CD4-positive, alpha-beta T cell treated with Interleukin-15 for 1 hour (primary cell): ENCODE data around the gene CUX1.
"Not testable (repeated sequence)": the region's sequence is repeated elsewhere in the genome, so short reads cannot be mapped to it uniquely, and the experiment has no call there.

Experiments
- DNase-seq: peaks from one replicate; pipeline ENCODE4 v3.0.0-alpha.2; 2020

CUX1 gene

GRCh38 chr7:101854084-101854865, 36.8 kb downstream of the CUX1 start:
- DNase-seq, result no peak

- DNase-seq, result peak; percentile 91
Observed at GRCh38 chr7:101856473-101857357, 39.3 kb downstream of the CUX1 start.

- no peak for DNase-seq
Observed at GRCh38 chr7:101857358-101857811, 40.0 kb downstream of the CUX1 start.

GRCh38 chr7:101858437-101859385, 41.3 kb downstream of the CUX1 start:
- no peak for DNase-seq

GRCh38 chr7:101859411-101860106, 42.1 kb downstream of the CUX1 start:
- no peak for DNase-seq

- no peak for DNase-seq
Observed at GRCh38 chr7:101860316-101861217, 43.1 kb downstream of the CUX1 start.

GRCh38 chr7:101861218-101861775, 43.9 kb downstream of the CUX1 start:
- no peak for DNase-seq

- DNase-seq, result no peak
Observed at GRCh38 chr7:101862280-101863220, 45.1 kb downstream of the CUX1 start.

DNA sequence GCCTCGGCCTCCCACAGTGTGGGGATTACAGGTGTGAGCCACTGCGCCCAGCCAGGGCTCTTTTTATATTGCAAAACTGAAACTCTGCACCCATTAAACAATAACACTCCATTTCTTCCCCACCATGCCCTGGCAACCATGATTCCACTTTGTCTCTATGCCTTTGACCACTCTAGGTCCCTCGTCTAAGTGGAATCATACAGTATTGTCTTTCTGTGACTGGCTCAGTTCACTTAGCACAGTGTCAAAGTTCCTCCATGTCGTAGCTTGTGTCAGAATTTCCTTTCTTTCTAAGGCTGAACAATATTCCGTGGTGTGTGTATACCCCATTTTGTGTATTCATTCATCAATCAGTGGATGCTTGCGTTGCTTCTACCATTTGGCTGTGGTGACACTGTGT, 46.2 kb downstream of the CUX1 start:
- no peak for DNase-seq

- DNase-seq, result no peak
Observed at GRCh38 chr7:101864039-101864438, 46.6 kb downstream of the CUX1 start.

- DNase-seq, result no peak
Observed at GRCh38 chr7:101865031-101865430, 47.6 kb downstream of the CUX1 start.

GRCh38 chr7:101865455-101865854, 48.0 kb downstream of the CUX1 start:
- no peak for DNase-seq

DNA sequence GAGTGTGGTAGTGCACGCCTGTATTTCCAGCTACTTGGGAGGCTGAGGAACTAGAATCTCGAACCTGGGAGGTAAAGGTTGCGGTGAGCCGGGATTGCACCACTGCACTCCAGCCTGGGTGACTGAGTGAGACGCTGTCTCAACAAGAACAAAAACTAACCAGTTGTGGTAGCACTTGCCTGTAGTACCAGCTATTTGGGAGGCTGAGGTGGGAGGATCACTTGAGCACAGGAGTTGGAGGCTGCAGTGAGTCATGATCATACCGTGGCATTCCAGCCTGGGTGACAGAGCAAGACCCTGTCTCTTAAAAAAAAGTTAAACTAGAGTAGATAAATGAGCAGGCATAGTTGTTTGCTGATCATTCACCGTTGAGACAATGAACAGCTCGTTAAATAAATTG, 48.9 kb downstream of the CUX1 start:
- DNase-seq, result no peak

DNA sequence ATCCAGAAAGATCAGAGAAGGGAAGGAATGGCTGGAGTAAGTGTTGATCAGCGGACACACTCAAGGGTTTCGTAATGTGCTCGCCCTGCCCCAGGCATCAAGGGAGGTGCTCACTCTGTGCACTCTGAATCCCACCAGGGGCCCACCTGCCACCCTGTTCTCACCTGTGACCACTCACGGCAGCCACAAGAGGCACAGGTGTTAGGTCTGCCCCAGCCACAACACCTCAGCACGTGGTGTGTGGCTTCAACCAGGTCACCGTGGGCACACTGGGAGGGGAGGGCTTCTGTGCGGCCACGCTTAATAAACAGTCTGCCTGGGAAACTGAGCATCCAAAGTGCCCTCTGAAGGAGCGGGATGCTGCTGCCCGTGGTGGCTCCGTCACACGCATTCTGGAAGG, 49.8 kb downstream of the CUX1 start:
- DNase-seq, result no peak

- not testable (repeated sequence) for DNase-seq
Observed at GRCh38 chr7:101867681-101868080, 50.3 kb downstream of the CUX1 start.

DNA sequence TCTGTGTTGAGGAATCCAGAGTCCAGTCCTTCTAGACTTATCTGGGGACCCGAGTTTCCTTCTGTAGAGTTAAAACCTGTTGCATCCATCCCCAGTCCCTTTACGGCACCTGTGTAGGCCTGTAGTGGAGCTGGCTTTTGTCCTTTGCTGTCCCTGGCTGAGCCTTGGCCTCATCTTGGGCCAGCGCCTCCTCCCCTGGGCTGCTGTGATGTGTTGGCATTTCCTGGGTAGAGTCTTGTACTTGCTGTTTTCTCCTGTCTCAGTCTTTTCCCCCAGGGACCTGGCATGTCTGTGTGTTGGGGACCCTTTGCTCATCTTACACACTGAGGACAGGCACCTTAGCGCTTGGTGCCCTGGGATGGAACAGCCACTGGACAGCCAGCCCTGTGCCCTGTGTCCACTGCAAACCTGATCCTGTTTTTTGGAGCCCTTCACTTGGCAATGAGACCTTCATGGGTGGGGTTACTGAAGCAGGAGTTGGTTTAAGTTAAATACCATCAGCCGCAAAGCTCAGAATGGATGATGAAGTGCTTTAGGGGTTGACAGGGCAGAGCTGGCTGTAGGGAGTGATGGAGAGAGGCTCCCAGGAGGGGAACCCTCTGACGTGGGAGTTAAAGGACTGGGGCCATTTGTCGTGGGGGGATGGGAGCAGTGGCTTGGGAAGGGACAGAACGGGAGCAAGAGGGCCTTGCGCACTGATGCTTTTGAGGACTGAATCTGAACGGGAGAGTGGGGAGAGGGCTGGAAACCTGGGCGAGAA, 50.9 kb downstream of the CUX1 start:
- no peak for DNase-seq

- no peak for DNase-seq
Observed at GRCh38 chr7:101869026-101869900, 51.8 kb downstream of the CUX1 start.

GRCh38 chr7:101869901-101870290, 52.5 kb downstream of the CUX1 start:
- no peak for DNase-seq
